Adipose tissue (tissue), 3 donors: ENCODE measurements around the gene ACACA. TPM values are rescaled to one million over a fixed set of nuclear protein-coding genes. Genes with fewer than 3 reads are reported as not detected.
A peak's percentile ranks its signal among the peaks of the same experiment; 100 is the strongest.
"Not testable (repeated sequence)": the region's sequence is repeated elsewhere in the genome, so short reads cannot be mapped to it uniquely, and the experiment has no call there.

Experiments used
- H3K27ac ChIP-seq: one replicate; pipeline ENCODE4 v1.5.1; 2013; ENCODE audit warnings: low read depth, low read length
- WGBS, 3 donors: extraction: QIAGEN DNeasy Blood & Tissue Kit; methylation state at CpG; one replicate each; pipeline ENCODE4 v1.1.7; 2013; 5-methylcytosine and 5-hydroxymethylcytosine counted together
- polyA plus RNA-seq, 3 donors: library from polyadenylated mRNA; stranded (reverse); fragments of 200-250 nt; gene quantifications; one replicate each; pipeline ENCODE4 v1.2.3, GENCODE V29; 2013
- donor health status: healthy with polysubstance abuse.
- donor health status: Bipolar disorder and iron deficiency.
- donor health status: healthy.

ACACA gene
- polyA plus RNA-seq, 3 donors = 9.5 to 40.2 (median 26.5) TPM

DNA sequence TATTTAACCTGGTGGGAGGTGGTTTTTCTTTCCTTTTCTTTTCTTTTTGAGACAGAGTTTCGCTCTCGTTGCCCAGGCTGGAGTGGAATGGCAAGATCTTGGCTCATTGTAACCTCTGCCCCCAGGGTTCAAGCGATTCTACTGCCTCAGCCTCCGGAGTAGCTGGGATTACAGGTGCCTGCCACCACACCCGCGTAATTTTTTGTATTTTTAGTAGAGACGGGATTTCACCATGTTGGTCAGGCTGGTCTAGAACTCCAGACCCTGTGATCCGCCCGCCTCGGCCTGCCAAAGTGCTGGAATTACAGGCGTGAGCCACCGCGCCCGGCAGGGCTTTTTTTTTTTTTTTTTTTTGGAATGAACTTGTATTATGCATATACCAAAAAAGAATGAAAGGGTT lies 1.1 kb downstream of the ACACA start:
- 61 to 75% (median 73%) methylated on average over 14 of the region's 14 CpGs for WGBS, 3 donors
- not testable (repeated sequence) for H3K27ac ChIP-seq

DNA sequence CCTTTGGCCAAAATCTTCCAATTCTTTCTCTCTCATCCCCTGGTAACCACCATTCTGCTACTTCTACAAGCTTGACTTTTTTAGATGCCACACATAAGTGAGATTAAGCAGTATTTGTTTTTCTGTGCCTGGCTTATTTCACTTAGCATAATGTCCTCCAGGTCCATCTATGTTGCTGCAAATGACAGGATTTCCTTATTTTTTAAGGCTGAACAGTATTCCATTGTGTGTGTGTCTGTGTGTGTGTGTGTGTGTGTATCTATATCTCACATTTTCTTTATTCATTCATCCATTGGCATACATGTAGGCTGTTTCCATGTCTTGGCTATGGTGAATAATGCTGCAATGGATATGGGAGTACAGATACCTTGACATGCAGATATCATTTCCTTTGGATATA lies 6.1 kb downstream of the ACACA start:
- H3K27ac ChIP-seq = no peak overlapping the region

DNA sequence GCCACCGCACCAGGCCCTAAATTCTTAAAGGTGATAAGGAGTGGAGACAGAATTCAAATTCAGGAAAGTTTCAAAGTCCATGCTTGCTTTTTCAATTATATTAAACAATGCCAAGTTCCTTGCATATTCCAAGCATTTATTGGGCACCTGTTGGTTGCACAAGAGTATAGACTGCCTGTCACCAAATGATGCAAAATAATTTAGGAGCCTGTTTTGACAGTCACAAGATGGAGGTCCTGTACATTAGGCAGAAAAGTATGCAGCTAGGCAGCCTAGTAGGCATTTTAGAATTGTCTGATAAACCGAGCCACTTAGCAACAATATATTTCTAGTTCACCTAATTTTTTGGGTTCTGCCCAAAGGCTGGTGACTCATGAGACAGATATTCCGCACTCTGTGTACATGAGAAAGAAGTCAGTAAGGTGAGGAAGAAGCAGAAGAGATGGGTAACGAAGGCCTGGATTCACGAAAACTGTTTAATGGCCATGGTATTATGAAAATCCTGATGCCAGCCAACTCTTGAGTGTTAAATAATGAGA lies 7.3 kb downstream of the ACACA start:
- H3K27ac ChIP-seq = no peak overlapping the region
- 86 to 94% (median 90%) methylated on average over 5 of the region's 5 CpGs for WGBS, 3 donors

DNA sequence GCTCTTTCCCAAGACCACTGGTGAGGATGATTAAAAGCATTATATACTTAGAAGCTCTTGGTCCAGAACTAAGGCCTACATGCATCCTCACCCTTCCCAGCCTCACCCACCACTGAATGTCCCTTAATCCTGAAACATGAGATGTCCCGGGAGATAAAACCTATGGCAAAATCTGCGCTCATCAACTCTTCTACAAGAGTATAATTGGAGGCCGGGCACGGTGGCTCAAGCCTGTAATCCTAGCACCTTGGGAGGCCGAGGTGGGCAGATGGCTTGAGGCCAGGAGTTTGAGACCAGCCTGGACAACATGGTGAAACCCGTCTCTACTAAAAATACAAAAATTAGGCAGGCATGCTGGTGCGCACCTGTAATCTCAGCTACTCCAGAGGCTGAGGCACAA lies 13.3 kb downstream of the ACACA start:
- WGBS, 3 donors = 94 to 97% (median 95%) methylated on average over 7 of the region's 7 CpGs
- H3K27ac ChIP-seq = no peak overlapping the region

DNA sequence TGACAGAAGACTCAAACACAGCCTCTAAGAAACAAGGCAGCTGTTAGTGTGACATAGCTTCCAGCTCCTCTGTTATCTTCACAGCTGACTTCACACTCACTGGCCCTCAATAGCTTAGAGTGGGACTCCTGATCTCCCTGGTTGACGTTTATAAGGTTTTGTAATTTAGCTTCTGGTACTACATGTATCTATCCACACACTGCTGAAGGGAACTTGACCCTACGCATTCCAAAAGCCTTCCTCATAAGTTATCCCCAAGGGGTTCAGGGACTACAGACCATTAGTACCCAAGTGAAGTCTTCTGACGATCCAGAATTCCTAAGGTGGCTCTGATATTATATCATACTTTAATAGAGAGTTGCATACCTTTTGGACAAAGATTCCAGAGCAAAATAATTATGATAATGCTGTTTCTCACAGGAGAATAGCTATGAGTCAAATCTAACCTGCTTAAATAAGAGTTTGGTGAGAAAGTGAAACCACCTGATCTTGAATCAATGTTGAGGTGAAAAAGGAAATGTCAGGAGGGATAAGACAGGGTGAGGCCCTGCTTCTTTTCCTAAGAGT lies 14.5 kb downstream of the ACACA start:
- 57 to 61% (median 59%) methylated on average over 3 of the region's 3 CpGs for WGBS, 3 donors
- no peak overlapping the region for H3K27ac ChIP-seq

DNA sequence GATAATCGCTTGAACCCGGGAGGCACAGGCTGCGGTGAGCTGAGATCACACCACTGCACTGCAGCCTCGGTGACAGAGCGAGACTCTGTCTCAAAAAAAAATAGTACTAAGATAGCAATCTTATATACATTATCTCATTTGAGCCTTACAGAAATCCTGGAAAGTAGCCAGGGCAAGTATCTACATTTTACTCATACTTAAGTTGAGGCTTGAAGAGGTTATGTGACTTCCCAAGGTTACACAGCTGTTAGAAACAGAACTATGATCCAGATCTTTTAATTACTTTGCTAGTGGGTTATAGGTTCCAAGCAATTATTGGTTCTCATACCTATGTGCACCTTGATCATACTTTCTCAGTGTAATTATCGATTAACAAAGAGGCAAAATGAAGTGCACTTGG lies 15.5 kb downstream of the ACACA start:
- H3K27ac ChIP-seq = no peak overlapping the region
- 89 to 95% (median 90%) methylated on average over 6 of the region's 6 CpGs for WGBS, 3 donors

DNA sequence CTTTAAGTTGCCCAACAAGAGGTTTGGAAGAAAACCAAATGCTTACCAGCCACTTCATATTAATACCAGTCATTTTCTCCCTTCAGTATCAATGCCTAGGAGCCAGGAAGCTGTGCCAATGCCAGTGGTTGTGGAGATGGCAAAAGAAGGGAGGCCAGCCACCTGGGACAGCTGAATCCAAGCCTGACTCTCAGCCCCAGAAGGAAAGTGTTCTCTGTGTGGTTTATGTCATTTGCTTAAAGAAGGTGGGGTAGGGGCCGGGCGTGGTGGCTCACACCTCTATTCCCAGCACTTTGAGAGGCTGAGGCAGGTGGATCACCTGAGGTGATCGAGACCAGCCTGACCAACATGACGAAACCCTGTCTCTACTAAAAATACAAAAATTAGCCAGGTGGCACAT lies 17.5 kb downstream of the ACACA start:
- H3K27ac ChIP-seq = no peak overlapping the region
- WGBS, 3 donors = 89 to 97% (median 94%) methylated on average over 4 of the region's 4 CpGs

DNA sequence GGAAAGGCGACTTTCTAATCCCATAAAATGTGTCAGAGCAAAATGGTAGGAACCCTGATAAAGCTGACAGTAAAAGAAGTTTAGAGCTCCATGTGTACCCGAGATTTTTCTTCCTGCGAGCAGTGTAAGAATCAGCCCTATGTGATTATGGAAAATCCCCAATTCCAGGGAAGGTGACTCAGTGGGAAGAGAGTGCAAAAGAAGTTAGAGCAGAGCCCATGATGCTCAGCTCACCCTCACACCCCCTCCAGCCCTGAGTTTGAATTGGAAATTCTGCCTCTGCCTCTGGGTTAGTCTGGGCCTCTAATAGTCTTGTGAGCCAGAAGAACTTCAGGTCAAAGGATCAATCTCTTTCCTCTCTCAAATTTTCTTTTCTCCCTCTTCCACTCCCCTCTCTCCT lies 18.4 kb downstream of the ACACA start:
- no peak overlapping the region for H3K27ac ChIP-seq
- WGBS, 3 donors = 84 to 93% (median 87%) methylated on average over 3 of the region's 3 CpGs

DNA sequence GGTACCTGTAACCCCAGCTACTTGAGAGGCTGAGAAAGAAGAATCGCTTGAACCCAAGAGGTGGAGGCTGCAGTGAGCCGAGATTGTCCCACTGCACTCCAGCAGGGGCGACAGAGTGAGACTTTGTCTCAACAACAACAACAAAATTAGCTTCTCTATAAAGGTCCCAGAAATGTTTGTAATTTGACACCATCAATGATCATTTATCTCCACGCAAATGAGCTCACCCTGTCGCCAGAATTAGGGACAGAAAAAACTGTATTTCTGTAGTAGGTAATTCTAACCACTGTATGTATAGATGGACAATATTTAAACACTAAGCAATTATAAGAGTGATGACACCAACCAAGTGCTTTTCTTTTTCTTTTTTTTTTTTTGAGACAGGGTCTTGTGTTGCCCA lies 20.2 kb downstream of the ACACA start:
- WGBS, 3 donors = 96 to 97% (median 97%) methylated on average over 5 of the region's 5 CpGs

DNA sequence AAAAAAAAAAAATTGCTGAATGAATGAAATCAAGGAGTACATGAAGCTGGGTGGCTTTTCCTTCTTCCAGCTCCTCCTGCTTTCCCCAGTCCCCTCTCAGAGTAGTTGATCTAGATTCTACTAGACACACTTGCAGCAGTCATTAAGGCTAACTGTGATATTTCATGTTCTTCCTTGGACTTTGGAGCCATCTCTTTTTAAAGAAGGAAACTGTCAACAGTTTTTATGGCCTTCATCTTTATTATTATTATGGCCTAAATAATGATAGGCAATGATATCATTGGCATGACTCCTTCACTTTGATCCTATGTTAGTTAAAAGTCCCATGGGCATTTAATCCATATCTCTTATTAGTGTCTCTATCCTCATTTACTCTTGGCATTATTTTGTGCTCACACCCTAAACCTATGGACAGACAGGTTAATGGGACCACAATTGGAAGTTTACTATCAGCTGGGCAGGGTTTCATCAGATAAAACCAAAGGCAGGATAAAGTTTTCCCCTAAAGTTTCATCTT lies 21.1 kb downstream of the ACACA start:
- H3K27ac ChIP-seq = no peak overlapping the region

More for the DNA sequence above, 20.2 kb downstream of the ACACA start:
- no peak overlapping the region for H3K27ac ChIP-seq

DNA sequence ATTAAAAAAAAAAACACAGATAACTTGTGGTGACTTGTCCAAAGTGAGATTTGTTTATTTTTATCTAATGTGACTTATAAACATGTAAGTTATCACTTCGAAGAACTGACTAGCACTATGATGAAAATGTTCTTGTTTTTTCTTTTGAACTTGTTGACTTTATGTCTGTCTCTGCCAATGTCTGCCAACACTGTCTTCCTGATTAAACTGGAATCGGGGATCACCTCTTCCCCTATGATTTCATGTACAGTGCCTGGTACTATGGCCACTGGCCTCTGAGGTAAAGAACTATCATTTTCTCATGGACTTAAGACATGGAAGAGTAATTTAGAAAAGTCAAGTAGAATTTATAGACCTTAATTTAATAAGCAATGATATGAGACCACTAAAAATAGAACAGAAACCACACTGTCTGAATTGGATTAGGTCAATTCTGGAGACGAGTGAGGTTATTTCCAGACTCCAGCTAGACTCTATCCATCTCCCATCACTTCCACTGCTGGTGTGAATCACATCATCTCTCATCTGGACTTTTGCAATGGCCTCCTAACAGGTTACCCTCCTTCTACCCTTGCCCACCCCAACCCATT lies 22.0 kb downstream of the ACACA start:
- 77 to 80% (median 79%) methylated on average over 3 of the region's 3 CpGs for WGBS, 3 donors
- no peak overlapping the region for H3K27ac ChIP-seq

DNA sequence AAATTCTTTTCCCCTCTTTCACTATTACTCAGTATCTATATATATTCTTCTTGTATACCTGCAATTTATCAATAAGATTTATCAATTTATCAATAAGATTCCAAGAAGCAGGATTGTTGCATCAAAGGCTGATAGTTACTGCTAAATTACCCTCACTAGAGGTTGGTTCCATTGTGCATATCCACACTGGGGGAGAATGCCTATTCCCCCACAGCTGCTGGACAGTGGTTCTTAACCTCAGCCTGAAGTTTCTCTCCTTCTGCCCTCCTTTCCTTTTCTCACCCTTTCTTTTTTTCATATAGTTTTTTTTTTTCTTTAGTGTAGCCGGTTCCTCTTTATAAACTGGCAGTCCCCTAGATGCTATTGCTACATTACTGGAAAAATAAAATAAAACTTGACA lies 24.6 kb downstream of the ACACA start:
- no peak overlapping the region for H3K27ac ChIP-seq
- 86 to 88% (median 87%) methylated on average over 1 of the region's 1 CpG for WGBS, 3 donors

DNA sequence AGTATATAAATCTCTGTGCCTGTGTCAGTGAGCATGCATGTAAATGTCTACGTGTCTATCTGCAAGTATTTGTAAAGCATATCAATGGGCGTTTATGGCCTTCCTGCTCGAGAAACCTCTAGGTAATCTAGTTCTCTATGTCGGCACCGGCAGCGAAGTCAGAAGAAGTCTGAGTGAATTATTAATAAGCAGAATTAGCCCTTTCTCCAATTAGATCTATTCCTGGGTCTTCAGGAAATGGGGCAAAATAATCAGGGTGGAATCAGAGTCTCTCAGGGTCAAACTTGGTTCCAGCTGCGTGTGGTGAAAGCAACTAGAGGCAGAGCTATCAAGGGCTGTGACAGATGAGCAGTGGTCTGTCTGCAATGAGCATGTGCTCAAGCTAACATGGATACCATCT lies 30.9 kb downstream of the ACACA start, which contains the start of gene C17orf78:
TSS of gene C17orf78 (plus strand) at position 280 of the 400 bp plus-strand sequence. CDS start at position 388, 108 bp downstream.
- 83 to 92% (median 88%) methylated on average over 7 of the region's 7 CpGs for WGBS, 3 donors
- no peak within 1 kb of the TSS for H3K27ac ChIP-seq

DNA sequence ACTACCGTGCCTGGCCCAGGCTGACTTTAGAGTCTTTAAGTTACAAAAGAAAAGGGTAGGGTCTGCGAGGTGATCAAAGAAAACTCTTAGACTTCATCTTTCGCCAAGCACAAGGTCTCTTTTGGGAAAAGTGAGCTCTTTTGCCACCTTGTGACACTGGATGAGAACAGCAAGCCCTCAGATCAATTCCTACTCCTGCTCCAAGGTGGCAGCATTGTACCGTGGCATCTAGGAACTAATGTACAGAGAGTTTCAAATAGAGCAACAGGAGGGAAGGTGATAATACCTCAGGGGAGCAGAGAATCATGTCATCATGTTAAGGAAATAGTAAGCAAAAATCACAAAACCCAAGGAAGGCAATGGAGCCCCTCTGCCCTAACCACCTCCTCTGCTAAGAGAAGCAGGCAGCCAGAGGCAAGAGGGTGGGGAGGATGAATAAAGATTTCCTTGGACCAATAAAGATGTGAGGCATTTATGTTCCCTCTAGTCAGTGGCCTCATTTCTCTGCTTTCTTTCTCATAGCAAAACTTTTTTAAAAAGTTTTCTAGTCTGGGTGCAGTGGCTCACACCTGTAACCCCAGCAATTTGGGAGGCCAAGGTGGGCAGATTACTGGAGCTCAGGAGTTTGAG lies 33.0 kb downstream of the ACACA start:
- no peak overlapping the region for H3K27ac ChIP-seq
- 4 to 12% (median 10%) methylated on average over 4 of the region's 4 CpGs for WGBS, 3 donors

DNA sequence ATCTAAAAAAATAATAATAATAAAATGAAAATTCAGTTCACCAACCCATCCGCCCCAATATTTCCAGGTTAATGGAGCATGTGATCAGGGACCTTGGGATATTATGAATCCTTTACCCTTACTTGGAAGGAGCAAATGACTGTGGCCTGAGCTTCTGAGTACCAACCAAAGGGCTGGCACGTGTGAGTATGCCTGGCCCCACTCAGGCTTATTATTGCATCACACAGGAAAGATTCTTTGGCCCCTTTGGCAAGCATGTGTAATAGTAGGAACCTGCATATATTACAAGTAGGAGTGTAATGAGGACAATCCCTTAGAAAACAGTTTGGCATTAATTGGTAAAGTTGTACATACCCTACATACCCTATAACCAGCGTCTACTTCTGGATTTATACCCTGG lies 38.1 kb downstream of the ACACA start:
- whole genome bisulfite sequencing, 3 donors = 60 to 81% (median 72%) methylated on average over 3 of the region's 3 CpGs
- H3K27ac ChIP-seq = no peak overlapping the region

DNA sequence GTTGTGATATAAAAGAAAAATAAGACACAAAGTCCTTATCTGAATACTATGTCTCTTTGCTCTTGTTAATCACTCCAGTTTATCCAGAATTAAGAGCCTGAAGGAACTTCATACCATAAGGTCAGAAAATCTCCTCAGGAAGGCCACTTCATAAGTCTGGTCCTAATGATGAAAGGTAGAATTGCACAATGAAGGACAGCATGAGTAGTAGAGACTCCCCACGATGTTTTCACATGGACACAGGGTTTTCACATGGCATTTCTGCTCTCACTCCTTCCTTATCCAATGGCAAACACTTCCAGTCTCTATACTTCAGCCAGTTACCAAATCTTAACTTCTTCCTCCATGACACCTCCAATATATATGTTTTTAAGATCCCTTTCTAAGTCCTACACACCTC lies 41.0 kb downstream of the ACACA start:
- 38 to 75% (median 67%) methylated on average over 1 of the region's 1 CpG for WGBS, 3 donors
- H3K27ac ChIP-seq = no peak overlapping the region

DNA sequence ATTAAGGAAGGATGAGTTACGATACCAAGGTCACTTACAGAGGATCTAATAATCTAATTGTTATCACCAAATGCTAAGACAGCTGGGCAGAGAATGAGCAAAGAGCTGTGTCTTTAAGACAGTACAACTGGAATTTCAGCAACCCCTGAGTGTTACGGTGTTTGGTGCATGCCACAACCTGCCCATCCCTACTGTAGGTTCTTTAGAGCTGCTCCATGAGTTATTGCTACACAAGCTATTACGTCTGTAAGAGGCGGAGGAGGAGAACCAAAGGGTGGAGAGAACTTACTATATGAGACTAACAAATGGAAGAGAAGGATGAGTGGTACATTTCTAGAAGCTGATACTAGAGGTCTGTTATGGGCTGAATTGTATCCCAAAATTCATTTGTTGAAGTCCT lies 45.1 kb downstream of the ACACA start:
- no peak overlapping the region for H3K27ac ChIP-seq
- WGBS, 3 donors = 74 to 93% (median 83%) methylated on average over 4 of the region's 4 CpGs

DNA sequence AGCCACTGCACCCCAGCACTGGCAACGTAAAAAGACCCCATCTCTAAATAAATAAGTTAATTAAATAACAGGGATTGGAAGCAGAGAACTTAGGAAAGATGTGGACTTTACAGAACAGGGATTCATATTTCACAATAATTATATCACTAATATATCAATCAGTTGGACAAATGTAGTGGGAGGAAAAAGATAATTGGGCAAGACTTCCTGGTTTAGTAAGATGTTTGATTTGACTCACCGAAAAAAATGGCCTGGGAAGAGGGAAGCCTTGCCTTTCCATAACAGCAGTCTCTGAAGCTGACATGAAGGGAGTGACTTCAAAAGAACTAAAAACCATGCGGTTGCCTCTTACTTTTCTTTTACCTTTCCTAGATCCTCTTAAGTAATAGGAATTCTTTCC lies 46.0 kb downstream of the ACACA start:
- WGBS, 3 donors = 65 to 78% (median 65%) methylated on average over 3 of the region's 3 CpGs
- H3K27ac ChIP-seq = no peak overlapping the region

DNA sequence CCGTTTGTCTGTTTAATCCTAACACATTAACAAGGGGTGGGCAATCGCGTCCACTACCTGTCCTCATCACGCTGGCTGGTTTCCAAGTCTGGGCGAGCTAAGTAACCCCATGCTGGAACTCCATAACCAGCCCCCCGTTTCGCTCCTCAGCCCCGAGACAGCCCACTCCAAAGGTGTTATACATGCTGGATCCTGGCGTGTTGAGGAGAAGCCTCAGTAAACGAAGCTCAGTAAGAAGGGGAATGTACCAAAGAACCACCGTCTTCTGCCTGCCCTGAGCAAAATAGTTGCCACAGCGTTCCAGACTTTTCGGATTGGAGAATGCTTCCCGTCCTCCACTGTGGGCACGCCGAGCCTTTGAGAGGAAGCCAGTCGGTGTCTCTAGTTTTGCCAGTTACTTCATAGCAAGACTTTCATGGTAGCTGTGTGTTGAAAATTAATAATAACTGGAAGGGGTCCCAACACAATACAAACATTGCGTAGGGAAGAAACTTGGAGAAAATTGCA lies 46.9 kb downstream of the ACACA start:
- H3K27ac ChIP-seq = peak overlapping the region; percentile 23
- WGBS, 3 donors = 6 to 10% (median 8%) methylated on average over 18 of the region's 18 CpGs
